ENCODE results near the gene CMC1.

CMC1 gene

GRCh38 chr3:28253040-28253715 is 11.8 kb downstream of the CMC1 start:
- H3K4me1 ChIP-seq (ENCODE audit: low read length) = peaks cover 14% of the 10 kb centered on the region
- peaks cover 17% of the 10 kb centered on the region for H4K20me1 ChIP-seq (ENCODE audit: insufficient read depth, low read length)
- no peaks in the 10 kb centered on the region for H3K27me3 ChIP-seq (ENCODE audit: low read depth, low read length)
- no peaks in the 10 kb centered on the region for H3K36me3 ChIP-seq (replicated peaks; ENCODE audit: low read depth, low read length)
- H3K4me2 ChIP-seq (ENCODE audit: low read length) = no peak overlapping the region
- no peak for TF ChIP-seq CTCF (IDR thresholded peaks at IDR 0.05; ENCODE audit: low read depth, low read length)
- TF ChIP-seq EZH2phosphoT487 (IDR thresholded peaks at IDR 0.05; ENCODE audit: low read depth) = no peak
- no peaks in the 10 kb centered on the region for H3K9me3 ChIP-seq (ENCODE audit: insufficient read depth, low read length)
- H3K9ac ChIP-seq (ENCODE audit: low read length) = no peak overlapping the region
- H3K4me3 ChIP-seq (ENCODE audit: low read length) = no peak overlapping the region
- H3K79me2 ChIP-seq (ENCODE audit: low read length) = peaks cover 45% of the 10 kb centered on the region
- no peak overlapping the region for H2AFZ ChIP-seq (ENCODE audit: low read depth, low read length)
- H3K27ac ChIP-seq (ENCODE audit: low read length) = no peak overlapping the region

GRCh38 chr3:28262001-28262400 is 20.6 kb downstream of the CMC1 start:
- TF ChIP-seq CTCF (IDR thresholded peaks at IDR 0.05; ENCODE audit: low read depth, low read length) (no peak), EZH2phosphoT487 (IDR thresholded peaks at IDR 0.05; ENCODE audit: low read depth) (no peak)
- Histone ChIP-seq H3K4me3 (ENCODE audit: low read length) (no peak overlapping the region), H3K36me3 (replicated peaks; ENCODE audit: low read depth, low read length) (peaks cover 15% of the 10 kb centered on the region), H3K4me1 (ENCODE audit: low read length) (no peaks in the 10 kb centered on the region), H3K27me3 (ENCODE audit: low read depth, low read length) (no peaks in the 10 kb centered on the region), H3K9me3 (ENCODE audit: insufficient read depth, low read length) (no peaks in the 10 kb centered on the region), H3K4me2 (ENCODE audit: low read length) (no peak overlapping the region), H3K79me2 (ENCODE audit: low read length) (peaks cover 11% of the 10 kb centered on the region; the same call in 1 of the 2 replicates), H3K27ac (ENCODE audit: low read length) (no peak overlapping the region), H3K9ac (ENCODE audit: low read length) (no peak overlapping the region), H2AFZ (ENCODE audit: low read depth, low read length) (no peak overlapping the region), H4K20me1 (ENCODE audit: insufficient read depth, low read length) (no peaks in the 10 kb centered on the region)

- H3K27ac ChIP-seq (ENCODE audit: low read length) = no peak overlapping the region
- H2AFZ ChIP-seq (ENCODE audit: low read depth, low read length) = no peak overlapping the region
- no peaks in the 10 kb centered on the region for H3K9me3 ChIP-seq (ENCODE audit: insufficient read depth, low read length)
- H3K36me3 ChIP-seq (replicated peaks; ENCODE audit: low read depth, low read length) = peaks cover 19% of the 10 kb centered on the region
- no peaks in the 10 kb centered on the region for H4K20me1 ChIP-seq (ENCODE audit: insufficient read depth, low read length)
- no peak overlapping the region for H3K4me3 ChIP-seq (ENCODE audit: low read length)
- TF ChIP-seq EZH2phosphoT487 (IDR thresholded peaks at IDR 0.05; ENCODE audit: low read depth) = no peak
- TF ChIP-seq CTCF (IDR thresholded peaks at IDR 0.05; ENCODE audit: low read depth, low read length) = no peak
- H3K4me1 ChIP-seq (ENCODE audit: low read length) = no peaks in the 10 kb centered on the region
- H3K27me3 ChIP-seq (ENCODE audit: low read depth, low read length) = no peaks in the 10 kb centered on the region
- peaks cover 11% of the 10 kb centered on the region; the same call in 1 of the 2 replicates for H3K79me2 ChIP-seq (ENCODE audit: low read length)
- H3K9ac ChIP-seq (ENCODE audit: low read length) = no peak overlapping the region
- no peak overlapping the region for H3K4me2 ChIP-seq (ENCODE audit: low read length)
These were observed 24.2 kb downstream of the CMC1 start for GRCh38 chr3:28265641-28266040.

- H3K9ac ChIP-seq (ENCODE audit: low read length) = no peak overlapping the region
- no peak overlapping the region for H3K27ac ChIP-seq (ENCODE audit: low read length)
- H3K27me3 ChIP-seq (ENCODE audit: low read depth, low read length) = no peaks in the 10 kb centered on the region
- H3K4me3 ChIP-seq (ENCODE audit: low read length) = no peak overlapping the region
- H3K36me3 ChIP-seq (replicated peaks; ENCODE audit: low read depth, low read length) = peaks cover 32% of the 10 kb centered on the region
- no peaks in the 10 kb centered on the region for H3K4me1 ChIP-seq (ENCODE audit: low read length)
- H3K4me2 ChIP-seq (ENCODE audit: low read length) = no peak overlapping the region
- TF ChIP-seq CTCF (IDR thresholded peaks at IDR 0.05; ENCODE audit: low read depth, low read length) = no peak
- no peak for TF ChIP-seq EZH2phosphoT487 (IDR thresholded peaks at IDR 0.05; ENCODE audit: low read depth)
- no peaks in the 10 kb centered on the region for H4K20me1 ChIP-seq (ENCODE audit: insufficient read depth, low read length)
- H3K79me2 ChIP-seq (ENCODE audit: low read length) = no peaks in the 10 kb centered on the region
- H2AFZ ChIP-seq (ENCODE audit: low read depth, low read length) = no peak overlapping the region
- peaks cover 2% of the 10 kb centered on the region for H3K9me3 ChIP-seq (ENCODE audit: insufficient read depth, low read length)
These were observed 26.8 kb downstream of the CMC1 start for GRCh38 chr3:28267984-28268849.

Measured in OCI-LY3 (cell line).